HG02759 (cell line): ENCODE measurements around the gene LIN28B.
"Not testable (repeated sequence)": the region's sequence is repeated elsewhere in the genome, so short reads cannot be mapped to it uniquely, and the experiment has no call there.

Source experiments
- ATAC-seq: cut with Tn5 transposase; IDR thresholded peaks from one replicate; pipeline ENCODE4 v1.9.1; 2021; ENCODE audit warnings: mild to moderate bottlenecking, moderate library complexity; ENCODE audit not compliant: unreplicated experiment

The LIN28B gene

GRCh38 chr6:105005451-105005850 lies 48.5 kb downstream of the LIN28B start:
- ATAC-seq: no peak

- not testable (repeated sequence) for ATAC-seq
Observed at GRCh38 chr6:105013459-105013858, 56.6 kb downstream of the LIN28B start.

- no peak for ATAC-seq
Observed at GRCh38 chr6:105014448-105014847, 57.5 kb downstream of the LIN28B start.

- no peak for ATAC-seq
Observed at GRCh38 chr6:105014954-105015353, 58.0 kb downstream of the LIN28B start.

- no peak for ATAC-seq
Observed at GRCh38 chr6:105015482-105015881, 58.6 kb downstream of the LIN28B start.

GRCh38 chr6:105019285-105019684 lies 62.4 kb downstream of the LIN28B start:
- no peak for ATAC-seq

- ATAC-seq: no peak
Observed at GRCh38 chr6:105021399-105021798, 64.5 kb downstream of the LIN28B start.

- ATAC-seq: no peak
Observed at GRCh38 chr6:105022416-105022815, 65.5 kb downstream of the LIN28B start.

GRCh38 chr6:105024803-105025202 lies 67.9 kb downstream of the LIN28B start:
- no peak for ATAC-seq

GRCh38 chr6:105028898-105029297 lies 72.0 kb downstream of the LIN28B start:
- no peak for ATAC-seq

GRCh38 chr6:105029581-105029980 lies 72.7 kb downstream of the LIN28B start:
- no peak for ATAC-seq

- ATAC-seq: no peak
Observed at GRCh38 chr6:105034470-105034869, 77.6 kb downstream of the LIN28B start.

- no peak for ATAC-seq
Observed at GRCh38 chr6:105035299-105035698, 78.4 kb downstream of the LIN28B start.

GRCh38 chr6:105036351-105036750 lies 79.4 kb downstream of the LIN28B start:
- no peak for ATAC-seq

GRCh38 chr6:105038259-105038658 lies 81.4 kb downstream of the LIN28B start:
- ATAC-seq: no peak

GRCh38 chr6:105041880-105042279 lies 85.0 kb downstream of the LIN28B start:
- ATAC-seq: no peak

- ATAC-seq: no peak
Observed at GRCh38 chr6:105042648-105043047, 85.7 kb downstream of the LIN28B start.

- ATAC-seq: no peak
Observed at GRCh38 chr6:105043979-105044378, 87.1 kb downstream of the LIN28B start.

- ATAC-seq: no peak
Observed at GRCh38 chr6:105045526-105045925, 88.6 kb downstream of the LIN28B start.

GRCh38 chr6:105051941-105052471 lies 95.1 kb downstream of the LIN28B start:
- ATAC-seq: no peak

- no peak for ATAC-seq
Observed at GRCh38 chr6:105056646-105057045, 99.7 kb downstream of the LIN28B start.

- no peak for ATAC-seq
Observed at GRCh38 chr6:105057160-105057559, 100.3 kb downstream of the LIN28B start.

GRCh38 chr6:105058316-105058715 lies 101.4 kb downstream of the LIN28B start:
- no peak for ATAC-seq
